ENCODE results near the gene PRM1.

DNA sequence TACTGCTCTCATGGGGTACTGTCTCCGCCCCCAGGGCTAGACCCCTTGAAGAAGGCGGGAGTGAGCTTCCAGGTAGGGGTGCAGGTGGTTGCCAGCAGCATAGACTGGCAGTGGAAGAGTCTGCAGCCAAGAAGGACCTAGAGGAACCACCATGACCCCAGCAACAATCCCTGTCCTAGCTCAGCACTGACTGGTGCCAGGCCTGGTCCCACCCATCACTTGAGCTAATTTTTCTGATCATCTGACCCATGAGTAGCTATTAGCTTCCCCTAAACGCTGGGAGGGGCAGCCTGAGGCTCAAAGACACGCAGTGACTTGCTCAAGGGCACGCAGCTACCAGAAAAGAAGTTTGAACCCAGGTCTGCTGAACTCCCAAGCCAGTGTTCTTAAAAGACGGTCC, 8.6 kb downstream of the PRM1 start:
- TF ChIP-seq POLR2A (IDR thresholded peaks at IDR 0.05; ENCODE audit: control extremely low read depth in 1 of 2, low read depth in 2 of 2, low read length in 2 of 2) (no peak), MAFK (IDR thresholded peaks at IDR 0.05; ENCODE audit: low read depth, low read length) (no peak), TBP (IDR thresholded peaks at IDR 0.05; ENCODE audit: low read depth, low read length) (no peak), GTF2F1 (IDR thresholded peaks at IDR 0.05; ENCODE audit: borderline replicate concordance, low read depth, low read length) (no peak), EZH2 (IDR thresholded peaks at IDR 0.05; ENCODE audit: low read depth, low read length, severe bottlenecking) (no peak), CREB1 (IDR thresholded peaks at IDR 0.05) (no peak)

Data from H1 (cell line).